ENCODE results near the gene TRAF5.

TRAF5 gene

DNA sequence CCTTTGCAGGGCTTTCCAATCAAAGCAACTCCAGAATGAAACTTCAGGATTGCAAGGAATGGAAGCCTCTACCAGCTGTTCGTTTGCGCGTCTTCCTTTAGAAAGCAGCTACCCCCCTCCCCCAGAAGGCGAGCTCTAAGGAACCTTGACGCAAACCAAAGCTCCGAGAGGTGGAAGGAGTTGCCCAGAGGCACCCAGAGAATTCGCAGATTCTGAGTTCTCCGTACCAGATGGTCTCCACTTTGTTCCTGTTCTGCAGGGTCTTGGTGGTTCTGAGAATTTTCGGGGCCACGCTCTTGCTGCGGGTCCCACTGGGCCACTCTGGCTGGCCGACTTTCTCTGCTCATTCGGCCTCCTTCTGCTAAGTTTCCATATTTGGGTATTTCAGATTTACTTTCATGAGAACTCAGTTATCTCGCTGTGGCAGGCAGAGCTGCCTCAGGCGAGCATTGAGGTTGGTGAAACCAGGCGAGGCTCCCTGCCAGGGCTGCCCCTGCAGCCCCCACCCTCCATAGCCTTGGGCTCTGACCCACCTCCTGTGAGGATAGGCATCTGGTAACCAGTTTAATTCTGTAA is 801 bp downstream of the TRAF5 start:
- peak in 2 of 56 donors; percentile 15 to 33 for DNase-seq

DNA sequence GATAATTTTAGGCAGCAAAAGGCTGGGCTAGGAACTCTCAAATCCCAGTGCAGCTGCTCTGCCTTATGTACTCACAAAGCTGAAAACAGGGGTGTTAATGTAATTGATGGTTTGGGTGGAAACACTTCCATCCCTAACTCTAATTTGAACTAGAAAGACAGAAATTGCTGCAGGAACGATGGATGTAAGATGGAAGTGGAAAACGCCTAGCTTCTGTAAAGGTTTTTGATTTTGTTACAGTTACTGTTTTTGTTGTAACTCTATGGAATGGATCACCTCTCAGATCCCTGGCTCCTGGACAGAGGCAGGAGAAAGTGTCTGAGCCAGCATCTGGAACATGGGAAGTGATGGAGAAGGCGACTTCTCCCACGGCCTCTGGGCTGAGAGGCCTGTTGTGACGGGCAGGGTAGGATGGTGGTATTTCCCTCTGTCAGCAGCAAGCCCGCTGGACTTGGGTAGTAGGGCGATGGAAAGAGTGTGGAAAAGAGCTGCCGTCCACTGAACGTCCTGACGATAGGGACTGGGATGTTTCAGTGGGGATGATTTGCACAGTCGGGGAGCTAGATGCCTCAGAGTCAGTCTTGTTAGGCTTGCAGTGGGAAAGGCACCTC is 1.6 kb downstream of the TRAF5 start:
- no peak for DNase-seq

DNA sequence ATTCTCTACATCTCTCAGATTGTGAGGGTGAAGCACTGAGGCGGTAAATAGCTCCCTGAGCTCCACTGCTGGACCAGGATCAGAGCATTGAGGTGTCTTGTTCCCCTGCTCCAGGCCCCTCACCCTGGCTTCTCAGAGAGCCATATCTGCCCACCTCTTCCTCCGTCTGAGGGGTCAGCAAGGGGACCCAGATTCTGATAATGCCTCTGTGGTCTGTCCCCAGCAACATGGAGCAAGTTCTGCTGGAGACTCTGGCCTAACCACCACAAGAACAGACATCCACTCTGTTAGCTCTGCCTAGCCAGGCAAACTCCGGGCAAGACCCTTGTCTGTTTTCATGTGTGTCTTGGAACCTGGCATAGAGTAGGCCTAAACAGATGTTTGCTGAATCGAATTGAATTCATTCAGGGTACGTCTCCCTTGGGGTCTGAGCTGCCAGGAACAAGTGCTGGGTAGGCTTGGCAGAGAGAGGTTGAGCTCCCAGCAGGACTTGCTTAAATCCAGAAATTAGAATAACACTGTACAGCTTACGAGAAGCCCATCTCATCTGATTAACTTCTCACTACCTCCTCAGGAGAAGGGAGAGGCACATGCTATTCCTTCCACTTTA is 2.3 kb downstream of the TRAF5 start:
- no peak for DNase-seq

DNA sequence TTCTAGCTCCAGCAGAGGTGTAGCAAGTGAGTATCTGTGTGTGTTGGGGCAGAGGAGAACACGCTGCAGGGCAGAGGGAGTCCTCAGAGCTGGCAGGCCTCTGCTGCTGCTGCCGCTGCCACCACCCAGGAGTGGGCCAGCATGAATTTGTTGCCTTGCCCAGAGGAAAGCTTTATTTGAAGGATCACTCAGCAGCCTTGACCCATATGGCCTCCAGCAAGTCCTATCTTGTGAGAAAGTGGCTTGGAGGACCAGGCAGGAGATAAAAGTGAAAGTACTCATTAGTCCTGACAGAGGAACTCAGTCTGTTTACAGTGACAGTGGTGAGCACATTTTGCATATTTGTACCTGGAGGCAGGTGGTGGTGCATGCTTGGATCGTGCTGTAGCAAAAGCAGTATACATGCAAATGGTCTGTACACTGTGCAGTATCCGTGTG is 3.1 kb downstream of the TRAF5 start:
- DNase-seq = no peak

DNA sequence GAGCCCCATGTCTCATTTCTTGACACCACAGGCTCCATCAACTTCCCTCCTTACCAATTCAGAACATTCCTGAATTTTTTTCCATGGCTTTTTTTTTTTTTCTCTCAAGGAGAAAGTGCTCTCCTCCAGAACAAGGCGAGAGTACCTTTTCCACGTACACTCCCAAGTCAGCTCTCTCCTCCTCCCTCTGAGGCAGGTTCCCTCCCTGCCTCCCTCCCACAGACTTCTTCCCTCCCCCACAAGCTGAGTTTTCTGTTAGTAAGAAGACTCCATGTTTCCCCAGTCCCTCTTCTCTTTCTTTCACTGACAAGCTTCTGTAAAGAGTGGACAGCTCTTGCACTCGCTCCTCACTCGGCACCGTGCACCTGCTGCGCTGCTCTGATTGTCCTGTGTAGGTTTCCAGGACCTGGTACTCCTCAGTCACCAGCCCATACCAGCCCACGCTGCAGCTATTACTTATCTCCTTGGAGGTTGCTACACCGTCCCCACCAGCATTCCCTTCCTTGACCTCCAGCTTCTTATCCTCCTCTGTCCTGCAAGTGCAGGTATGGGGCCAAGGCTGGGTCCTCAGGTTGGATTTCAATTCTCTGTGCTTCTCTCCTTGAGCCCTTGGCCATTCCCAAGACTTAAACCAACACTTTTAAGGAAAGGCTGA is 3.8 kb downstream of the TRAF5 start:
- DNase-seq = no peak

DNA sequence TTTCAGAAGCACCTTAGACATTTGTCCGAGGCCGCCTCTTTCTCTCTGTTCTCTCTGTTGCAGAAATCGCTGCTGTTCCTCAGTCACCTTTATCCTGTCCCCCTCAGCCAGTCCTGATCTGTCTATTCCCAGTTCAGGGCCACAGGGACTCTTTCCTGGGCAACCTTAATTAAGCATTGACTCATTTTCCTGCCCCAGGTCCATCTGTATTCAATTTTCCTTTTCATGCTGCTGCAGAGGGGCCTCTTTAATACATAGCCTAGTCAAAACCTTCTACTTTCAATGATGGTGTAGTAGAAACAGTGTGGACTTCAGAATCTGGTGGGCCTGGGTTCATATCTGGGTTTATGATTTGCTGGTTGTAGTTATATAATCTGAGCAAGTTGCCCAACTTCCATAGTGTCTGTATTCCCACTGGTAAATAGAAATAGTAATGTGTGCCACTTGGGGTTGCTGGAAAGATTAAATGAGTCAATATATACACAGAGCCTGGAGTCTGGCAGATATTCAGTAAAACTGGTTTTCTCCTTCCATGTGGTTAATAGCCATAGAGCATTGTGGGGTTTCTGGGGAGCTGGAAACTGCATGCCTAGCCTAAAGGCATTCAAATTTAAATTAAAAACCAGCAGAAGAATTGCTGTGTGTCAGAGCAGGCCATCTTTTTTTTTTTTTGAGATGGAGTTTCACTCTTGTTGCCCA is 4.5 kb downstream of the TRAF5 start:
- no peak for DNase-seq

DNA sequence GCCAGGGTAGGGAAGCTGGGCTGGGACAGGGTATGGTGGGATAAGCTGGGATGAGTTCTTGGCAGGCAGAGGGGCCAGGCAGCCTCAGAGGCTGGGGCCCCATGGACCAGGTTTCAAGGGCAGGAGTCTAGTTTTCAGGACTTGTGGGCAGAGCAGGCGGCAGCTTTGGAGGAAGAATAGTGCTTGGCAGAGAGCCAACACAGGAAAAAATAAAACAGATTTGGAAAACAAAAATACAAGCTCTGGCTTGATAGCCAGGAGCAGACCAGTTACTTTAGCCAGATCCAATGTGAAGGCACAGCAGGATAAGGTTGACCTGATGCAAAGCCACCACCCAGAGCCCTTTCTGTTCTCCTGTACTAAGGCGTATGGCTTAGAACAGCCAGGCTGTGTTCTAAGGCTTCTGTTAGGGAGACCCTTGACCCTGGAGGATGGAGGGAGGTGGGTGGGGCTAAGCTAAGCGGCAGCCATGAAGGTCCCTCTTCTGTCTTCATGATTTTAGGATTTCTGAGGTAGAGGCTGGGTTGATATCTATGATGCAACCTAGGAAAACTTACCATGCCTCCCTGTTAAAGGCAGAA is 5.5 kb downstream of the TRAF5 start:
- no peak for DNase-seq

DNA sequence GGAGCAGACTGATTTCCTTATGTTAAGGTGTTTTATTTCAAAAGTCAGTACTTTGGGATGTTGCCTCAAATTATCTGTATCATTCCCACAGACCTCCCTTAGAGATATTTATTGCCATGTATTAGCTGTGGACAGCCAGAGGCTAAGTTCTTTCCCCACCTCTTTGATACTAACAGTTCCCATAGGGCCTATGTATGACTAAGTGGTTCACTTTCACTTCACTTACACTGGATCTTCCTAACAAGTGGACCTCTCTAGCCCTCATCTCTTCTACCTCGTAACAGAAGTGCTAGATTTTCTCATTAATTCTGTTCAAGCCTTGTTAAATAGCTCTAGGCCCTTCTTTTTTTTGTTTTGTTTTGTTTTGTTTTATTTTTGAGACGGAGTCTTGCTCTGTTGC is 6.2 kb downstream of the TRAF5 start:
- DNase-seq = no peak

DNA sequence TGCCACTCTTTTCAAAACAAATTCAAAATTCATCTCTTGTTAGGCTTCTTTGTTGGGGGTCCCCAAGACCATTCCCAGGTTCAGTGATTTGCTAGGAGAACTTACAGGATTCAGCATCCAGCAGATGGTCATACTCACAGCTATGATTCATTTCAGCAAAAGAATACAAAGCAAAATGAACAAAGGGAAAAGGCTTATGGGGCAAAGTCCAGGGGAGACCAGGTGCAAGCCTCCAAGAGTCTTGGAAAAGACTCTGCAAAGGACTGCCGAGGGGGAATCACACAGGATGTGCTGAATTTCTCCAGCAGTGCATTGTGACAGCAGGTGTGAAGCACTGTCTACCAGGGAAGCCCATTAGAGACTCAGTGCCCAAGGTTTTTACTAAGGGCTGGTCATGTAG is 7.3 kb downstream of the TRAF5 start:
- DNase-seq = no peak

DNA sequence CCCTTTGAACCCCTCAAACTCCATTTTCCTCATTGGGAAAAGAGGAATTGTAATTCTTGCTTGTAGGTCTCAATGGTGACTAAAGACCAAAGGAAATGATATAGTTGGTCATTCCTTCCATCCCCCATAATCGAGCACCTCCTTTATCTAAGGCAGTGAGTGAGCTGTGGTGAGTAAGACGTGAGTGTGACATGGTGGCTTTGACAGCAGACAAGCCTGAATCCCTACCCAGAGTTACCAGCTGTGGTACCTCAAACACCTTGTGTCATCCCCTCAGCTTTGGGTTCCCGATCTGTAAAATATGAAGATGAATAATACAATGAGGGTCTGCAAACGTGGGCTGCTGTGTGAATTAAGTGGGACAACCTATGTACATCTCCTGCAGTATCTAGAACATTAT is 8.4 kb downstream of the TRAF5 start:
- no peak for DNase-seq

DNA sequence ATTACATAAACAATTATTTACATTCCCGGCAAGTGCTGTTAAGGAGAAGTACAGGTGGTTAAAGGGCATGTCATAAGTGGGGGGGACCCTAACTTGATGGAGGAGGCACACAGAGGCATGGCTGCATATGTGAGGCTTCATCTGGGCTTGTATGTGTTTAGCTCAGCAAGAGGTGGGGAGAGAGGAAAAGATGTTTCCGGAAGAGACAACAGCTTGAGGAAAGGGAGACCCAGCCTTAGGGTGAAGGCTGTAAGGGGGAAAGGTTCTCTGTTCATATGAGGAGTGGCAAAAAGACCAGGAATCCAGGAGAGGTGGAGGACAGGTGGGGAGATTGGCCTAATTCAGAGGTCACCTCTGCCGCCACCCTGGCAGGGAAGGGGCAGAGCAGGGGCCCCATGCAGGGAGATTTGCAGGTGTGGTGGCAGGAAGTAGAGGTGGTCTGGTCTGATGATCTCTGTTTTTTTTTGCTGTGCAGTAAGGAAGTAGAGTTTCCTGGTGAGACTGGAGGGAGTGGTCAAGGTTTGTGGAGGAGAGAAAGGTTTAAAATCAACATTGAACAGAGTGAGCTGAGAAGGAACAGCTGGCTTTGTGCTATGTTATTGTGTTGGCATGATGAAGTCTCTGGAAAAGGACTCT is 9.0 kb downstream of the TRAF5 start:
- DNase-seq = no peak

DNA sequence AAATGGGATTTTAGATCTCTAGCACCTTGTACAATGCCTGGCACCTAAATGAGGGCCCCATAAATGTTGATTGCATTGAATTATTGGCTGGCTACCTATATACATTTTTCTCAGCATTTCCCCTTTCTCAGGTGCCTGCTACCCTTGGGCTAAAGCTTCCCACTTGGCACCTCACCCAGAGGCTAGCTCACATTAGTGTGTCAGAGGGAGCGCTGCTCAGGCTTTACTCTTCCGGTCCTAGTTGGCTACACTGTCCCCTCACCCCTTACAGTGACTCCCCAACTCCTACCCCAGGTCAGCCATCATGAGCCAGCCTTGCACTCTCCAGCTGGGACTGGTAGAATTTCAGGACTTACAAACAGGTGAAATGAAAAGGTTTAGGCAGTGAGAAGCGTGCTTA is 9.5 kb downstream of the TRAF5 start:
- DNase-seq = no peak

DNA sequence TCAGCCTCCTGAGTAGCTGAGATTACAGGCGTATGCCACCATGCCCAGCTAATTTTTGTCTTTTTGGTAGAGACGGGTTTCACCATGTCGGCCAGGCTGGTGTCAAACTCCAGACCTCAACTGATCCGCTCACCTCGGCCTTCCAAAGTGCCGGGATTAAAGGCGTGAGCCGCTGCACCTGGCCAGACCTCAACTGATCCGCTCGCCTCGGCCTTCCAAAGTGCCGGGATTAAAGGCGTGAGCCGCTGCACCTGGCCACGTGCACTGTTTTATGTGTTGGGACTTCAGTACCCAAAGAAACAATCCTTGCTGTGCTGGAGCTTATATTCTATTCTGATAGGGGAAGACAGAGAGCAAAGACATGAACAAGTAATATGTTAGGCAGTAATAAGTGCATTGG is 10.1 kb downstream of the TRAF5 start:
- no peak for DNase-seq

DNA sequence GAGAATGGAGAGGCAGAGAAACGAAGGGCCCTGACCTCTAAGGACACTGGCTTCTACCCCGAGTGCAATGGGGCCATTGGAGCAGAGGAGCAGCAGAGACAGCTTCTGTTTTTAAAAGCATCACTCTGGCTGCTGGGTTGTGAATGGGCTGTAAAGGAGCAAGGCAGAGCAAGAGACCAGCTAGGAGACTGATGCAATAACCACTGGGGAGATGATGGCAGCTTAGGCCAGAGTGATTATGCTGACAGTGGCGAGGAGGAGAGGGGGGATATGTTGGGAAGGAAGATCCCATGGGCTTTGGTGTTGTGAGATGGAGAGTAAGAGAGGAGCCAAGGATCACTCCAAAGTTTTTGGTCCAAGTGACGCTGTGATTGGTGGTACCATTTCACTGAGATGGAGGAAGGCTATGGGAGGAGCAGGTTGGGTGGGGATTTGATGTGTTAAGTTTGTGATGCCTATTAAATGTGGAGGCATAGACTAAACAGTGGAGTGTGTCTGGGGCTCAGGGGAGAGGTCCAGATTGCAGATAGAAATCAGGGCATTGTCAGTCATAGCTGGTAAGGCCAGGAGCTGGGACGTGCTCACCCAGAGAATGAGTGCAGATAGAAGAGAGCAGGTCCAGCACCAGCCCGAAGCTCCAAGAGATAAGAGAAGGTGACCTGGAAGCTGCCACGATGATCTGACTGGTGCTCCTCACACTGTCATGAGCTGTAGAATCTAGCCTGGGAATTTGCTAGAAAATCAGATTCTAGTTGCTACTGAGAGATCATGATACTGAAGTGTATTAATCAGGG is 11.0 kb downstream of the TRAF5 start:
- DNase-seq = no peak

DNA sequence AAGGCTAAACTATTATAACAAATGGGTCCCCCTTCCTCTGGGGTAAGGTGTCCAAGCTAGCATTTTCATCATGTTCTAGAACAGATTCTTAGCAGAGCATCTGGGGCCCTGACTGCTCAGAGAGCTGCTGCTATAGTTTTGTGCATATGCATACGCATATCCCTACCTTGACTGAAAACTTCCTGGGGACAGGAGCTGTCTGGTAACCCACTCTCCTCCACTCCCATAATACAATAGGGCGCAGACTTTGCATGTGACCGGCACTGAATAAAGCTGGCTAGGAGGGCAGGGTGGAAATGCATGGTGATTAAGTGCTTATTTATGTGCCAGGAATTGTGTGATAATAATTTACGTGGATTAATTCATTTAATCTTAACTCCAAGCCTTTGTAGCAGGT is 11.6 kb downstream of the TRAF5 start:
- no peak for DNase-seq

DNA sequence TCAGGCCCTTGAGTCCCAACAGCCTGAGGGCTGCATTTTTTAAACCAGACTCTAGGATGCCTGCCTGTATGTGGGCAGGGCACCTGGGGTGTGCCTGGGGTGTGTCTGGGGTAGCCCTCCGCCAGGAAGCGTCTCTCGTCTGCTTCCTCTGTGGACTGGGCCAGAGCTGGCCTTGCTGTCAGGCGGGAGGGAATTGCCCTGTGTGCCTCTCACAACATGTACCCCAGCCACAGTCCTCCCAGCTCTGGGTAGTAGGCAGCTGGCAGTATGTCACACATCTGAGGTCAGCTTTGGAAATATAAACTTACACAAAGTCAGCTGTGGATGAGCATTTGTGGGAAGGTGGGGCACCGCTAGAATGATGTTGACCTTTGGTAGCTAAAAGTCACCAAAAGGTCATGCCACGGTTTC is 13.0 kb downstream of the TRAF5 start:
- DNase-seq = no peak

DNA sequence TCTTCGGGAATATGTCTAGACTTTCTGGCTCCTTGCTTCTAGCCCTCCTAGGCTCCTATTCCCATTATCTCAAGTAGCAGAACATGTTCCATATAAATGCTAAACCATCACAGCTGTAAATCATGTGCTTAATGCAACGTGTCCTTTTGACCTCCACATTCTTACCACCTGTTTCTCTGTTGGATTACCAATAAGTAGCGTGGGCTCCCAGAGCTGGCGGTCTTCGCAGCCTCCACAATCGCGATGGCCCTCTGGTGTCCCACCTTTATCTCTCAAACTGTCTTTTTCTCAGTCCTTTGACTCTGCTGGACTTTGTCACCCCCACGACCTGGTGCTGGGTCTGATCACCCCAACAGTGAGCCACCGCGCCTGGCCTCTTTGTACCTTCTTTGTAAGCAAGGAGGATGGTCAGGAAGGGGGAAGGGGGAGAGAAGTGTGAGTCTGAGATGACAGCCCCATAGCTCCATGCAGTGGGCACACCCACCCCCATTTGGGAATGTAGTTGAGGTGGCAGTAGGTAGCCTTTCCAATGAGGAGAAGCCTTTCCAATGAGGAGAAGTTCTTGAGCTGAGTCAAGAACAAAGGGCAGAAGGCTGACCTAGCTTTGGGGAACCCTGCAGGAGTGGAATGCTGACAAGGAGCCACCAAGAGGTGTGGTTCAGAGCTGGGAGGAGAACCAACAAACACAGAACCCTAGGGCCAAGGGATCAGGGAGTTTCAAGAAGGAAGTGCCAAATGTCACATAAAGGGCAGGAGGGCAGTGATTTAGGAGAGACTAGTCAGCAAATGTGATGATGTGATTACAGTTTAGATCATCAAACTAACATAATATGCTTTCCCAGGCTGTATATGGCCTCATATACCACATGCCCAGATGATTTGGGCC is 14.2 kb downstream of the TRAF5 start:
- no peak for DNase-seq

DNA sequence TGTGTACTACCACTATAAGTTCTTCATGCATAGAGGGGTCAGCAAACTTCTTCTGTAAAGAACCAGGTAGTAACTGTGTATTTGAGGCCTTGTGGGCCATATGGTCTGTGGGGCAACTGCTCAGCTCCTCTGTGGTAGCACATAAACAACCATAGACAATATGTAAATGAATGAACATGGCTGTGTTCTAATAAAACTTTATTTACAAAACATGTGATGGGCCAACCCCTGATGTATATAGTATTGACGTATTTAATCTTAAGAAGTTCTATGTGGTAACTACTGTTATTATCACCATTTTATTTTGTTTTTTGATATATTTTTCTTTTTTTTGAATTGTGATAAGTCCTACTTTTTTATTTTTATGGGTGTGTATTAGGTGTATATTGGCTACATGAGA is 15.4 kb downstream of the TRAF5 start:
- no peak for DNase-seq

DNA sequence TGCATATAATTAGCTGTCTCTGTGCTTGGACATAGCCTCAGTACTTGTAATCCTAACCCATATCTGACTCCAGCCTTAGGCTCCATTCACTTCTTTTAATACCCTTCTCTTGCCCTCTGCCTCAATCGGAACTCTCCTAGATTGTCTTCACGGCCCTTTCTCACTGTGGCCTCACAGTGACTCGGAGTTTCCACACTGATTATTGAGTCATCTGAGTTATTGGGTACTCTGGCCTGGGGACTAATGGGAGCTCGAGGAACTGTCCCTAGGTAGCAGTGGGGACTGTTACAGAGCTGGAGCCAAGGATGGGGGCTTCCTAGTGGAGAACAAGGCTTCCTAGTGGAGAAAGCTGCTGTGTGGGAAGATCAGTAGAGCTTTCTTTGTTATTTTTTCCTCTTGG is 17.0 kb downstream of the TRAF5 start:
- no peak for DNase-seq
